Tibial nerve (tissue), 4 donors: Measurements from ENCODE around the gene DNAH5. TPM values are rescaled to one million over a fixed set of nuclear protein-coding genes. Genes with fewer than 3 reads are reported as not detected.

ENCODE experiments used
- DNase-seq, 2 donors: peaks; one replicate each; pipeline ENCODE4 v3.0.0-alpha.2; 2019; ENCODE audit warnings: low spot score in 2 of 2
- H3K27ac ChIP-seq, 4 donors: fragments of 200-600 bp; sonication (generic) in 3 of 4; one replicate each; pipeline ENCODE4 v1.5.1; 2017 to 2019; ENCODE audit warnings: mild to moderate bottlenecking in 1 of 4
- H3K27me3 ChIP-seq, 2 donors: fragments of 200-600 bp; sonication (generic) in 1 of 2; one replicate each; pipeline versions ENCODE4 v1.5.1 to v1.6.0; 2017 to 2019
- H3K36me3 ChIP-seq, 3 donors: fragments of 200-600 bp; sonication (generic); one replicate each; pipeline ENCODE4 v1.5.1; 2018 to 2019
- H3K4me1 ChIP-seq, 4 donors: fragments of 200-600 bp; sonication (generic) in 3 of 4; one replicate each; pipeline ENCODE4 v1.5.1; 2017 to 2019
- H3K4me3 ChIP-seq, 4 donors: fragments of 200-600 bp; sonication (generic) in 3 of 4; one replicate each; pipeline ENCODE4 v1.5.1; 2017 to 2019; ENCODE audit warnings: mild to moderate bottlenecking in 1 of 4, moderate library complexity in 1 of 4
- H3K9me3 ChIP-seq, 4 donors: fragments of 200-600 bp; sonication (generic) in 3 of 4; one replicate each; pipeline ENCODE4 v1.5.1; 2017 to 2019
- EP300 ChIP-seq, 2 donors: sonication (generic); formaldehyde crosslinking; IDR thresholded peaks; one replicate each; pipeline ENCODE4 v1.6.1; 2017; ENCODE audit warnings: antibody characterized with exemption in 2 of 2, mild to moderate bottlenecking in 1 of 2
- POLR2A ChIP-seq, 2 donors: fragments of 450-650 bp; IDR thresholded peaks; one replicate each; pipeline ENCODE4 v1.6.1; 2017; ENCODE audit warnings: antibody characterized with exemption in 2 of 2, mild to moderate bottlenecking in 2 of 2, moderate library complexity in 2 of 2
- WGBS, 2 donors: methylation state at CpG; one replicate each; pipeline ENCODE4 v1.1.5; 2018; 5-methylcytosine and 5-hydroxymethylcytosine counted together
- total RNA-seq, 4 donors: library from RNA; depleted of rRNA; stranded (reverse); fragments of >200 nt; gene quantifications; one replicate each; pipeline ENCODE4 v1.1.0, GENCODE V29; 2016
- TF ChIP-seq, protein P1 (sequence below), 5 experiments: fragments of 200-600 bp in 3 of 5; fragments of 450-650 bp in 2 of 5; sonication (generic) in 3 of 5; IDR thresholded peaks; one replicate each; pipeline ENCODE4 v1.5.1; 2016 to 2019; ENCODE audit warnings: antibody characterized with exemption in 5 of 5, mild to moderate bottlenecking in 3 of 5, moderate library complexity in 2 of 5

DNAH5 gene
- total RNA-seq, 4 donors from 2014 or later, result 0.21 to 0.60 (median 0.31) TPM

DNA sequence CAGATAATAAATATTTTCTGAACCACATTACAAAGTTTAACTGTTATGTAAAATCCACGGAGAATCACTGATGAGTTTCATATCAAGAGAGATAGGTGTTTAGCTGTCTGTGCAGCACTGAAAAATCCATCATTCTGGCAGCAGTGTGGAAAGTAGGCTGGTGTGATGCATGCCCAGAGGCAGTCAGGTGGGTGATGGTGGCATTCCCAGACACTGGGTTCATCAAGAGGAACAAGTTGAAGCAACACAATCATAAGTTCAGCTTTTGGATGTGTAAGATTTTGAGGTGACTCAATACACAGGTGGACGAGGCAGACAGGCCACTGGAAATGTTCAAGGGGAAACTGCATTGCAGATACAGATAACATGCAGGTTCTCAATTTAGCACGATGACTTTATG lies 11.9 kb downstream of the DNAH5 start:
- no peak overlapping the region for H3K4me3 ChIP-seq
- no peaks in the 10 kb centered on the region for H3K4me1 ChIP-seq
- H3K27ac ChIP-seq, result no peak overlapping the region
- H3K27me3 ChIP-seq, result no peaks in the 10 kb centered on the region
- peaks cover 0 to 14% (median 0%) of the 10 kb centered on the region in 4 donors for H3K9me3 ChIP-seq
- H3K36me3 ChIP-seq, result no peaks in the 10 kb centered on the region
- WGBS, 2 donors, result 82 to 93% methylated on average over 3 of the region's 3 CpGs
- no peak for DNase-seq
- TF ChIP-seq POLR2A (IDR thresholded peaks at IDR 0.05), result no peak

DNA sequence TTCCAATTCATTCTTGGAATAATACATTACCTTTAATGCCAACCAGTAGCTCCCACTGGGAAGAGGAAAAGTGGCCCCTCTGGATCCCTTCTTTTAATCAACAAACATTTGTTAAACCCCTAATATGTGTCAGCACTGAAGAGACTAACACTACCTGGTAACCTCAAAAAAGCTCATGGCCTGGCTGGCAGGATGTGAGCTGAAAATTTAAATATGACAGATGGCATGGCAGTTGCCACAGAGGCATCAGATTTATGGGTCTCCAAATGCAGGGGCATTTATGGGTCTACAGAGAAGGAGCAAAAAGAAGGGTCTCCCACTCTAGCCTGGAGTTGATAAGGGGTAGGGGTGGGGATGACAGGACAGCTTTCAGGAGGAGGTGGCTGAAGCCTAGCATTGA lies 12.5 kb downstream of the DNAH5 start:
- no peaks in the 10 kb centered on the region for H3K27me3 ChIP-seq
- H3K9me3 ChIP-seq, result peaks cover 0 to 14% (median 0%) of the 10 kb centered on the region in 4 donors
- no peak for DNase-seq
- no peak for TF ChIP-seq POLR2A (IDR thresholded peaks at IDR 0.05)
- TF ChIP-seq EP300 (IDR thresholded peaks at IDR 0.05), result no peak
- TF ChIP-seq, protein P1, sequence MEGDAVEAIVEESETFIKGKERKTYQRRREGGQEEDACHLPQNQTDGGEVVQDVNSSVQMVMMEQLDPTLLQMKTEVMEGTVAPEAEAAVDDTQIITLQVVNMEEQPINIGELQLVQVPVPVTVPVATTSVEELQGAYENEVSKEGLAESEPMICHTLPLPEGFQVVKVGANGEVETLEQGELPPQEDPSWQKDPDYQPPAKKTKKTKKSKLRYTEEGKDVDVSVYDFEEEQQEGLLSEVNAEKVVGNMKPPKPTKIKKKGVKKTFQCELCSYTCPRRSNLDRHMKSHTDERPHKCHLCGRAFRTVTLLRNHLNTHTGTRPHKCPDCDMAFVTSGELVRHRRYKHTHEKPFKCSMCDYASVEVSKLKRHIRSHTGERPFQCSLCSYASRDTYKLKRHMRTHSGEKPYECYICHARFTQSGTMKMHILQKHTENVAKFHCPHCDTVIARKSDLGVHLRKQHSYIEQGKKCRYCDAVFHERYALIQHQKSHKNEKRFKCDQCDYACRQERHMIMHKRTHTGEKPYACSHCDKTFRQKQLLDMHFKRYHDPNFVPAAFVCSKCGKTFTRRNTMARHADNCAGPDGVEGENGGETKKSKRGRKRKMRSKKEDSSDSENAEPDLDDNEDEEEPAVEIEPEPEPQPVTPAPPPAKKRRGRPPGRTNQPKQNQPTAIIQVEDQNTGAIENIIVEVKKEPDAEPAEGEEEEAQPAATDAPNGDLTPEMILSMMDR (IDR thresholded peaks at IDR 0.05), result no peak
- H3K4me1 ChIP-seq, result no peaks in the 10 kb centered on the region
- no peak overlapping the region for H3K27ac ChIP-seq
- no peaks in the 10 kb centered on the region for H3K36me3 ChIP-seq
- H3K4me3 ChIP-seq, result no peak overlapping the region

DNA sequence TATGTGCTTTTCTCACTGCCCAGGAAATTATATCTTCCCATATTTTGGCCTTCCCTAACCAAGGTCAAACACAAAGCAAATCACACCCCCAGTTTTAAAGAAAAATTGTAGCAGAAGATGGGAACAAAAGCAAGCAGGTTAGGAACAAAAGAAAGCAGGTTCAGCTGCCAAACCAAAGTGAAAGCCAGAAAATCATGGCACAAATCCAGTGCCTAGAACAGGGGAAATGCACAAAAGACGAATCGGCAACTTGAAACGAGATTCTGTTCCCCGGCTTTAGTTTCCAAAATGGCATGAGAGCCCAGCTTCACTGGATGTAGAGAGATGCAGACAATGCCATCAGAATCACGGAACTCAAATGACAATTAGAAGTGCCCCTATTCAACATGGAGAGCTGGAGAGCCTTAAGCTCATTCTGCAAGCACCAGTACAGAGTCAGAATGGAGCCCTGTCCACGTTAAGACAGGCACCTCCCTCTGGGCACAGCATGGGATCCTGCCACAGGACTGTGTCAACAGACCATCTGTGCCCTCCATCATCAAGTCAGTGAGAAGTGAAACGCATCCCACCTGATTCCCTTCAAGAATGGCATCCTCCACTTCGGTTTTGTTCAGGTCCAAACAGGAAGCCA lies 13.8 kb downstream of the DNAH5 start:
- Histone ChIP-seq H3K36me3 (no peaks in the 10 kb centered on the region), H3K9me3 (peaks cover 0 to 14% (median 0%) of the 10 kb centered on the region in 4 donors), H3K27ac (no peak overlapping the region), H3K4me1 (no peaks in the 10 kb centered on the region), H3K4me3 (no peak overlapping the region), H3K27me3 (no peaks in the 10 kb centered on the region)
- TF ChIP-seq POLR2A (IDR thresholded peaks at IDR 0.05) (no peak), EP300 (IDR thresholded peaks at IDR 0.05) (no peak)
- TF ChIP-seq, protein P1 (IDR thresholded peaks at IDR 0.05), result no peak
- WGBS, 2 donors, result 66 to 72% methylated on average over 8 of the region's 8 CpGs
- no peak for DNase-seq

DNA sequence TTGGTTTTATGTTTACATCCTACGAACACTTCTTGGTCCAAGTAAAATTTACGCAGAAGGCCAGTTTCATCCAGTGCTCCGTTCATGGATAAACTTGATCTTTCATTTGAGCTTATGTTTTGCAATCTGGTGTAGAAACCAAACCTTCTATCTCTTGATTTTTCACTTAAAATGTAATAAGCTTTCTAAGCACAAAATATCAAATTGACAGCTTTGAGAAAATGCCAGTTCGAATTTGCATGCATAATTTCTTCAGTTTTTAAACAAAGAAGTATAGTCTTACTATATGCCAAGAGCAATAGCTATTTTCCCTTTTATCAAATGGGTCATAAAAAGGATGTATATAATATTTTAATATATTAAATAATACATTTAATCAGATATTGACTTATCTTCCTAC lies 17.8 kb downstream of the DNAH5 start:
- no peak for DNase-seq
- Histone ChIP-seq H3K27ac (no peak overlapping the region), H3K4me3 (no peak overlapping the region), H3K9me3 (no peaks in the 10 kb centered on the region), H3K27me3 (no peaks in the 10 kb centered on the region), H3K36me3 (no peaks in the 10 kb centered on the region), H3K4me1 (no peaks in the 10 kb centered on the region)
- TF ChIP-seq EP300 (IDR thresholded peaks at IDR 0.05), result no peak
- no peak for TF ChIP-seq POLR2A (IDR thresholded peaks at IDR 0.05)
- TF ChIP-seq, protein P1 (IDR thresholded peaks at IDR 0.05), result no peak
- 90 to 91% methylated on average over 4 of the region's 4 CpGs for WGBS, 2 donors

DNA sequence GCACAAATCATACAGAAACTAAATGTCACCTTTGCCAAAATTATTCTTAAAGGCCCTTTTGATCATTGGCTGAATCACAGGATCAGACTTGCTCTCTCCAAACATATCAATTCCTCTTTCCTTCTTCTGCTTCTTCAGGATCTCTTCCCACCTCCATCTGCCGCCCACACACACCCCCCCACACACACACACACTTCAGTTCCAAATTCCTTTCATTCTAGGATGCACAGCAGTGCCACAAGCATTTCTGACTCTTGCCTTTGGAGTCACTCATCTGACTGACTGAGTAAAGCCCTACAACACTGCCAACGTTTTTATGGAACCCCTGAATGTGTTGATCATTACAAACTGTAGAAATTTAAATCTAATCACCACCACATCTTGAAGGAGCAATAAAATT lies 22.9 kb downstream of the DNAH5 start:
- TF ChIP-seq, protein P1 (IDR thresholded peaks at IDR 0.05), result no peak
- TF ChIP-seq POLR2A (IDR thresholded peaks at IDR 0.05), result no peak
- TF ChIP-seq EP300 (IDR thresholded peaks at IDR 0.05), result no peak
- H3K4me3 ChIP-seq, result no peak overlapping the region
- no peaks in the 10 kb centered on the region for H3K9me3 ChIP-seq
- WGBS, 2 donors, result 25 to 39% methylated on average over 2 of the region's 2 CpGs
- H3K27ac ChIP-seq, result no peak overlapping the region
- DNase-seq, result no peak
- H3K27me3 ChIP-seq, result no peaks in the 10 kb centered on the region
- no peaks in the 10 kb centered on the region for H3K36me3 ChIP-seq
- no peaks in the 10 kb centered on the region for H3K4me1 ChIP-seq

DNA sequence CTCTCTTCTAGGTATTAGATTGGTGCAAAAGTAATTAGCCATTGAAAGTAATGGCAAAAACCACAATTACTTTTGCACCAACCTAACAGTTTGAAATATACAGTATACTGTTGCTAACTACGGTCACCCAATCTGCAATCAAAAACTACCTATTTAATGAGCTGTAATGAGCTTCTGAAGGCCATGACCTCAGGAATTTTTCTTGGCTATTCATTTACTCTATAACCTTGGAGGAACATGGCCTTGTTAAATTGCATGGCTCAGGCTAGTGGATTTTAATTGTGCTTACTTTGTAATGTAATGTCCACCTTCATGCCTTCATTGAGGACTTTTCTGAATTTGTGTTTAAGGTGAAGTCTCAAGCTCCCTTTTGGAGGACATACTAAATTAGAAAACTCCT lies 24.7 kb downstream of the DNAH5 start:
- Histone ChIP-seq H3K36me3 (no peaks in the 10 kb centered on the region), H3K4me1 (no peaks in the 10 kb centered on the region), H3K27ac (no peak overlapping the region), H3K9me3 (no peaks in the 10 kb centered on the region), H3K4me3 (no peak overlapping the region), H3K27me3 (no peaks in the 10 kb centered on the region)
- WGBS, 2 donors, result 85% methylated on average over 1 of the region's 1 CpG
- DNase-seq, result no peak
- TF ChIP-seq POLR2A (IDR thresholded peaks at IDR 0.05), result no peak
